Measurements from ENCODE around the gene ID4.

Gene ID4

DNA sequence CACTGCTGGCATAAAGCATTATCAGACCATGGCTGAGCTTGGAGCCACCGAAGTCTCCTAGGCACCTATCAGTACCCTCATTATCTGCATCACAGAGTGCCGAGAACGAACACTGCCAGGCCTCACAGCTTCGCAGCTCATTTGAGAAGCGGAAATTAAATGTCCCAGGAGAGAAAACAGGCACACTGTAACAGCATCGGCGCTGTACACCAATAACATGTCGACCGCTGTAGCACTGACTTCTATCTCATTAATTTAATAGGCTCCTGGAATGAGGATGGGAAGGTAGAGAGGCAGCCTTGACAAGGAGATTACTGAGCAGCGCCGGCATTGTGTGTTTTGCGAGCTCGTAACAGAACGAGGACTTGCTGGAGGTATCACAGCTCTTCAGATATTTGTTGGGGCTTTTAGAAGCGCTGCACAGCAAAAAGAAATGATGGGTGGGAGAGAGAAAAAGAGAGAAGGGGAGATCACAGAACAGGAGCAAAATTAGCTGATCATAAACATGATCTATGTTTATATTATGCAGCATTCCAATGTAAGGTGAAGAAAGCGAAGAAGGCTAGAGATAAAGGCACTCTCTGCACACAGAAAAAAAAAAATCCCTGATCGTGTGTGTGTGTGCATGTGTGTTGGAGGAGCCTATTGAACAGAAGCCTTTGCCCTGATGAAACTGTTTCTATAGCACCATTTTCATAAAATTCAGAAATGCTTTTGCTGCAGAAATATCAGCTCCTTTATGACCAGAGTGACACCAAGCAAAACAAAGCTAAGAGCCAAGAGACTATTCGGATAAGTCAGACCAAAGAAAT, 29.2 kb downstream of the ID4 start:
- no peak for TF ChIP-seq CTCF (IDR thresholded peaks at IDR 0.05)

- no peak for TF ChIP-seq CTCF (IDR thresholded peaks at IDR 0.05)
Measured at GRCh38 chr6:19866985-19867627, 29.9 kb downstream of the ID4 start.

- no peak for TF ChIP-seq CTCF (IDR thresholded peaks at IDR 0.05)
Measured at GRCh38 chr6:19869464-19869863, 32.3 kb downstream of the ID4 start.

DNA sequence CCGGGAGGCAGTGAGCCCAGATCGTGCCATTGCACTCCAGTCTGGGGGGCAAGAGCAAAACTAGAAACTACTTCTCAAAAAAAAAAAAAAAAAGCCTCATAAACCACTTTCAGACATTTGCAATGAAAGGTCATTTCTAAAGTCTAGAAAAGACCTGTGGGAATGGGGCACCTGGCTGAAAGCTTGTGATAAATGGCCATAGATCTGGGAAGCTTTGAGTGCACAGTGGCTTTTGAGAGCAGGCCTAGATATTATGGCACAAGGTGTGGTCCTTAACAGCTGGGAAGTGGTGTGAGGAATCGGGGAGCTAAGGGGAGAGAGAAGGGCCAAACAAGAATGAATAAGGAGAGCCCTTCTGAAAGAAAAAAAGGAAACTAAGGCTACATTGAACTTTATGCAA, 33.2 kb downstream of the ID4 start:
- no peak for TF ChIP-seq CTCF (IDR thresholded peaks at IDR 0.05)

GRCh38 chr6:19873031-19873430, 35.9 kb downstream of the ID4 start:
- TF ChIP-seq CTCF (IDR thresholded peaks at IDR 0.05): peak; percentile 32; the same call in 1 of the 2 replicates

GRCh38 chr6:19876672-19877071, 39.5 kb downstream of the ID4 start:
- TF ChIP-seq CTCF (IDR thresholded peaks at IDR 0.05): no peak

GRCh38 chr6:19879663-19880062, 42.5 kb downstream of the ID4 start:
- TF ChIP-seq CTCF (IDR thresholded peaks at IDR 0.05): no peak

Data from LNCAP (cell line).